Lung (tissue), 12 donors: Measurements from ENCODE around the gene DDR1. TPM values are rescaled to one million over a fixed set of nuclear protein-coding genes. Genes with fewer than 3 reads are reported as not detected.

Source experiments
- ATAC-seq: fragments of 200-7000 bp; cut with Tn5 transposase; one replicate; pipeline ENCODE4 v1.9.1; 2020; ENCODE audit warnings: moderate number of reproducible peaks; ENCODE audit not compliant: insufficient read depth, low FRiP score
- DNase-seq, 3 donors: peaks; one replicate each; pipeline ENCODE4 v3.0.0-alpha.2; 2013 to 2017
- H3K27ac ChIP-seq, 2 donors: one replicate each; pipeline ENCODE4 v1.5.1; 2013; ENCODE audit warnings: mild to moderate bottlenecking in 2 of 2, moderate library complexity in 2 of 2, control low read depth in 1 of 2, inconsistent platforms in 1 of 2, low read depth in 1 of 2, low read length in 1 of 2
- H3K27me3 ChIP-seq, 3 donors: one replicate each; pipeline ENCODE4 v1.5.1; 2013; ENCODE audit warnings: low read length in 2 of 3; ENCODE audit not compliant: control insufficient read depth in 3 of 3, insufficient read depth in 3 of 3
- H3K36me3 ChIP-seq, 4 donors: one replicate each; pipeline ENCODE4 v1.5.1; 2013; ENCODE audit warnings: low read length in 4 of 4, mild to moderate bottlenecking in 1 of 4, moderate library complexity in 1 of 4; ENCODE audit not compliant: control insufficient read depth in 4 of 4, insufficient read depth in 4 of 4
- H3K4me1 ChIP-seq, 5 donors: one replicate each; pipeline ENCODE4 v1.5.1; 2013; ENCODE audit warnings: low read length in 5 of 5, mild to moderate bottlenecking in 2 of 5, moderate library complexity in 1 of 5; ENCODE audit not compliant: control insufficient read depth in 5 of 5, insufficient read depth in 5 of 5
- H3K4me3 ChIP-seq: one replicate; pipeline ENCODE4 v1.5.1; 2013; ENCODE audit warnings: mild to moderate bottlenecking, control low read depth, moderate library complexity
- H3K9ac ChIP-seq, 2 donors: one replicate each; pipeline ENCODE4 v1.5.1; 2013; ENCODE audit warnings: low read length in 2 of 2, control low read depth in 1 of 2; ENCODE audit not compliant: insufficient read depth in 1 of 2
- H3K9me3 ChIP-seq, 4 donors: one replicate each; pipeline ENCODE4 v1.5.1; 2013; ENCODE audit warnings: low read length in 3 of 4, mild to moderate bottlenecking in 1 of 4, moderate library complexity in 1 of 4; ENCODE audit not compliant: control insufficient read depth in 4 of 4, insufficient read depth in 3 of 4
- WGBS, 2 donors: extraction: QIAGEN DNeasy Blood & Tissue Kit; methylation state at CpG; one replicate each; pipeline ENCODE4 v1.1.7; 2013; 5-methylcytosine and 5-hydroxymethylcytosine counted together
- polyA plus RNA-seq, 2 donors: library from polyadenylated mRNA; stranded (reverse); fragments of 200-250 nt; gene quantifications; one replicate each; pipeline ENCODE4 v1.2.1, GENCODE V29; 2013
- total RNA-seq, 2 donors: library from RNA; depleted of rRNA in 1 of 2; stranded (reverse); fragments of >200 nt in 1 of 2; gene quantifications; one replicate each; pipeline ENCODE4 v1.2.1, GENCODE V29; 2014 to 2021
- TF ChIP-seq, protein P1 (sequence below): IDR thresholded peaks from 2 replicates; pipeline ENCODE4 v1.5.1; 2012; ENCODE audit warnings: mild to moderate bottlenecking; ENCODE audit errors: control extremely low read depth, extremely low read depth
- donor health status: control.
- donor health status: control.
- donor health status: Bipolar disorder and iron deficiency.
- donor health status: healthy.
- donor health status: DM: yes; HTN: yes; CAD: no.

Gene DDR1
- total and polyA plus RNA-seq, 4 donors: 39.5 to 134 (median 98.1) TPM

DNA sequence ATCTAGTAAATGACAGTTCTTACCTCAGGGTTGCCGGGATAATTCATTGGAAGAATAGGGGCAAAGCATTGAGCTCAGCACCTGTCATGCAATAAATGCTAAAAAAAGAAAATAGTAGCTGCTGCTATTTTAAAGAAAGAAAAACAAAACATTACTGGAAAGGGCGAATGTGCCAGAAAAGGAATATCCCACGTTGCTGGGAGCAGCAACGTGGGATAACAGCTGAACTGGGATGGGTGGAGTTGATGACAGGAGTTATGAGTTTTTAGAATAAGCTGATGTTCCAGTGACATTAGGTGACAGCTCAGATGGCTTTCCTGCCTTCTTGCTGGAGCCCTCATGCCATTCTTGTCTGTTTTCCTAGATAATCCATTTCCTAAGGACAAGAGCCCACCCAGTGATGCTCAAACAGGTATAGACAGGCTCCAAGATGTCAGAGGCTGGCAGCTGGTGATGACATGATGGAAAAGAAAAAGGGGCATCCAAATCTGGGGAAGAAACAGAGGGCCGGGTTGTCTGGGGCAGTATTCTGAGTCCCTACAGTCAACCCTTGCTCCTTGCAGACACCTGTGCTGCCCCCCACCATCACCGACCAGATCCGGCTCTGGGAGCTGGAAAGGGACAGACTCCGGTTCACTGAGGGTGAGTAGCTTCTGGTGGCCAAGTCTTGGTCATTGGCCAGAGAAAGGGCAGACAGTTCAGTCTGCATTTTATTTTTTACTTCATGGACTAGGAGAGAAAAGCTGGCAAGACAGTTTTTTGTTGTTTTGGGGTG lies 28.6 kb downstream of the DDR1 start:
- TF ChIP-seq, protein P1, sequence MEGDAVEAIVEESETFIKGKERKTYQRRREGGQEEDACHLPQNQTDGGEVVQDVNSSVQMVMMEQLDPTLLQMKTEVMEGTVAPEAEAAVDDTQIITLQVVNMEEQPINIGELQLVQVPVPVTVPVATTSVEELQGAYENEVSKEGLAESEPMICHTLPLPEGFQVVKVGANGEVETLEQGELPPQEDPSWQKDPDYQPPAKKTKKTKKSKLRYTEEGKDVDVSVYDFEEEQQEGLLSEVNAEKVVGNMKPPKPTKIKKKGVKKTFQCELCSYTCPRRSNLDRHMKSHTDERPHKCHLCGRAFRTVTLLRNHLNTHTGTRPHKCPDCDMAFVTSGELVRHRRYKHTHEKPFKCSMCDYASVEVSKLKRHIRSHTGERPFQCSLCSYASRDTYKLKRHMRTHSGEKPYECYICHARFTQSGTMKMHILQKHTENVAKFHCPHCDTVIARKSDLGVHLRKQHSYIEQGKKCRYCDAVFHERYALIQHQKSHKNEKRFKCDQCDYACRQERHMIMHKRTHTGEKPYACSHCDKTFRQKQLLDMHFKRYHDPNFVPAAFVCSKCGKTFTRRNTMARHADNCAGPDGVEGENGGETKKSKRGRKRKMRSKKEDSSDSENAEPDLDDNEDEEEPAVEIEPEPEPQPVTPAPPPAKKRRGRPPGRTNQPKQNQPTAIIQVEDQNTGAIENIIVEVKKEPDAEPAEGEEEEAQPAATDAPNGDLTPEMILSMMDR: no peak
- Histone ChIP-seq H3K27me3 (no peaks in the 10 kb centered on the region), H3K27ac (no peak overlapping the region), H3K4me3 (no peak overlapping the region), H3K4me1 (peaks cover 0 to 31% (median 23%) of the 10 kb centered on the region in 5 donors), H3K9me3 (no peaks in the 10 kb centered on the region), H3K36me3 (peaks cover 0 to 17% (median 13%) of the 10 kb centered on the region in 4 donors), H3K9ac (no peak overlapping the region)
- ATAC-seq (no peak), DNase-seq (no peak)
- WGBS, 2 donors: 89 to 92% methylated on average over 8 of the region's 8 CpGs

DNA sequence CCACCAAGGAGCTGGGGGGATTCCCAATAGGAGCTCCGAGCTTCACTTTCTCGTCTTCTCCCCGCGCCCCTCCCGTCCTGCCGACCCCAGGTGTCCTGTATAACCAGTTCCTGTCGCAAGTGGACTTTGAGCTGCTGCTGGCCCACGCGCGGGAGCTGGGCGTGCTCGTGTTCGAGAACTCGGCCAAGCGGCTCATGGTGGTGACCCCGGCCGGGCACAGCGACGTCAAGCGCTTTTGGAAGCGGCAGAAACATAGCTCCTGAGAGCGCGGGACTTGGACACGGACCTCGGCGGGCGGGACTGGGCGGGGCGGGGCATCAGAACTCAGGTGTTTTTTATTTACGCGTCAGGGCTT lies 29.4 kb downstream of the DDR1 start:
- Histone ChIP-seq H3K4me3 (peak overlapping the region; percentile 29), H3K36me3 (peaks cover 0 to 17% (median 14%) of the 10 kb centered on the region in 4 donors), H3K27me3 (no peaks in the 10 kb centered on the region), H3K4me1 (peaks cover 0 to 29% (median 21%) of the 10 kb centered on the region in 5 donors), H3K27ac (peak overlapping the region; percentile 86 to 95), H3K9ac (peak overlapping the region in 1 of 2 donors; percentile 44), H3K9me3 (no peaks in the 10 kb centered on the region)
- TF ChIP-seq, protein P1: no peak
- WGBS, 2 donors: 10 to 12% methylated on average over 31 of the region's 31 CpGs
- DNase-seq: no peak
- peak; percentile 10 for ATAC-seq

DNA sequence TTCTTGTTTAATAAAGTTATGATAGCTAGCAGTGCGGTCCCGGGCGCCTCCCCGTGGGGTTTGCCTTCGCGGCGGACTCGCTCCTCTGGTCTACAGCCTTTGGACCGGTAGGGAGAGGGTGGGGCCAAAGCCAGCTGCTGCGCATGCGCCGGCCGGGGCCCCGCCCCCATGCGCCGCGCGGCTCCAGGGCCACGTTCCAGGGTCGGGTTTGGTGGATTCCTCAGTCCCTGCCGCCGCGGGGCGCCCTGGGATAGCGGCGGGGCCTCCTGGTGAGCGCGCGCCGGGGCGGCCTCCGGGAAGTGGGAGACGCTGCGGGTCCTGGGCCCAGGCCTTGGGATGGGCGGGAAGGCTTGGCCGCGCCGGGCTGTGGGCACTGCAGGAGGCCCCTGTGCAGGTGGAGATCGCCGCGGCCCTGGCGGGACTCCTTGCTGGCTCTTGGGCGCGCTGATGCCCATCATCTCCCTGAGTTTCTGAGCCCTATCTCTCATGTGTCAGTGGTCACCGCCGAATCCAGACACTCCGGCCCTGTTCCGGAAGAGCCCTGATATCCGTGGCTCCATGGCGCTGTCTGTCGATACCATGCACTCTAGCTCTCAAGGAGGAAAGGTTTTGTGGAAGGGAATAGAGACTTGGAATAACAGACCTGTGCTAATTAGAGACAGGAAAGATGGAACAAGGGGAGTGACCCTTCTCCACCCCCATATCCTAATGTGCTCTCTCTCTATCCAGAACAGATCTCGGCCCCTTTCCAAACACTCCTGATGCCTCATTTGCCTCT lies 29.9 kb downstream of the DDR1 start, which contains the start of gene VARS2:
Gene VARS2 (plus strand): TSS at position 163 of the 778 bp plus-strand sequence. CDS start 599 bp downstream, at position 762.
- ATAC-seq (peak; percentile 97), DNase-seq (peak; percentile 96 to 97 (median 97))
- WGBS, 2 donors: 1% methylated on average over 41 to 52 of the region's 52 CpGs
- Histone ChIP-seq H3K27me3 (no peaks in the 10 kb centered on the region), H3K4me3 (peak within 1 kb of the TSS; percentile 57), H3K27ac (peak within 1 kb of the TSS; percentile 86 to 95), H3K9me3 (no peaks in the 10 kb centered on the region), H3K9ac (peak within 1 kb of the TSS; percentile 65 to 69), H3K4me1 (peaks cover 0 to 23% (median 16%) of the 10 kb centered on the region in 5 donors), H3K36me3 (peaks cover 0 to 15% (median 14%) of the 10 kb centered on the region in 4 donors)
- TF ChIP-seq, protein P1: no peak
